HG02885 (cell line): ENCODE data around the gene ZNF618.
"Not testable (repeated sequence)": the region's sequence is repeated elsewhere in the genome, so short reads cannot be mapped to it uniquely, and the experiment has no call there.

Experiments used
- ATAC-seq: cut with Tn5 transposase; IDR thresholded peaks from one replicate; pipeline ENCODE4 v1.9.1; 2021; ENCODE audit warnings: mild to moderate bottlenecking; ENCODE audit not compliant: unreplicated experiment, poor library complexity

The ZNF618 gene

GRCh38 chr9:114031948-114032840 is 156.1 kb downstream of the ZNF618 start:
- no peak for ATAC-seq

DNA sequence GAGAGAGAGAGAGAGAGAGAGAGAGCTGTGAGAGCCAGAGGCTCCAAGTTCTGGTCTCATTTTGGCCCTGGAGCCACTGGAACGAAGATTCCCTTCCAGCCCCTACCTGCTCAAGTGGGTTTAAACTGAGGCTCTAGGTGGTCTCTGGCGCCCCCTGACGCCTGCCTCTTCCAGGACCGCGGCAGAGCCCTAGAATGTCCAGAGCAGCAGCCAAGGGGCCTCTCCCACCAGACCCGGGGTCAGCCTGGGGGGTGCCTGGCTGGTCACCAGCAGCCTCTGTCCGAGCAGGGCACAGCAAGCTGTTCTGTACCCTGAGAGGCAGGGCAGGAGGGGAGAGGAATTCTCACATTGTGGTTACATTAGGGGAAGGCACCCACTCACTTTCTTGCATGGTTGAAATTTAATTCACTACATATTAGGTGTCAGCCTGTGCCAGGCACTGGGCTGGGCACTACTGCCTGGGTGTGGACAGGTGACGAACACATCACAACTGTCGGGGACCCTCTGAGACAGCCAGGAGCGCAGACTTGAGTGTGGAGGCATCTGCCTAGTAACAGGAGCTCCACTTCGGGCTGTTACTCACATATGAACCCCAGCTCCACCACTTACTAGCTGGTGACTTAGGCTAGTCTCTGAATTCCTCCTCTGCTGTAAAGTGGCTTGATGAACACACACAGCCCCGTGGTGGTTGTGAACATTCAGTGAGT is 157.4 kb downstream of the ZNF618 start:
- no peak for ATAC-seq

DNA sequence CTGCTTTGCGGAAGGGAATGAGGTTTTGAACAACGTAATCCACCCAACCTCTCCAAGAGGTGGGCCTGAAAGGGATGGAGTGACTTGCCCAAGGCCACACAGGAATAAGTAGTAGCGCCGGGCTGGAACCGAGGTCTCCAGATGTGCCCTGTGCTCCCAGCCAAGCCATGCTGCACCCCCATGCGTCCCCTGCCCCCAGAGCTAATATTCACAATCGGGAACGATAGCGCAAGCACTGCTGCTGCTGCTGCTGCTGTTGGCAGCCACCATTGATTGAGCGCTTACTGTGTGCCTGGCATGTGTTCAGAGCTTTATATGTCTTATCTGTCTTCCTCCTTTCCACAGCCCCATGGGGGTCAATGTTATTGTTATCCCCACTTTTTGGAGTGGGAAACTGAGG is 158.1 kb downstream of the ZNF618 start:
- no peak for ATAC-seq

DNA sequence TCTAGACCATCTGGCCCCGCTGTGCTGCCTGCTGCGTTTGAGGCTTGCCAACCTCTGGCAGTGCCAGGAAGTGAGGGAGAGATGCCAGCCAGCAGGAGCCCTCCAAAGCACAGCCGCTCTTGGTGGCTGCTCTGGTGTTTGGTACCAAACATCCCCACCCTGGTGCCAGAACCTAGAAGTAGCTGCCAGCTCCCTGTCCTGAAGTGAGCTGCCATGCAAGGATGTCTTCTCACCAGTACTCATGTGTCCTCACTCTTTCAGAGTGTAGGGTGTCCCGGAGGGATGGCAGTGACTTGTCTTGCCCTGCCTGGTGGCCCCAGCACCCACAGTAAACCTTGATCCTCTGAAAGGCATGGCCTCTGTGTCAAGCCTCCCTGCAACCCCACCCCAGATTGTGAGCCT is 158.6 kb downstream of the ZNF618 start:
- no peak for ATAC-seq

- ATAC-seq, result no peak
Observed at GRCh38 chr9:114035221-114035844, 159.2 kb downstream of the ZNF618 start.

DNA sequence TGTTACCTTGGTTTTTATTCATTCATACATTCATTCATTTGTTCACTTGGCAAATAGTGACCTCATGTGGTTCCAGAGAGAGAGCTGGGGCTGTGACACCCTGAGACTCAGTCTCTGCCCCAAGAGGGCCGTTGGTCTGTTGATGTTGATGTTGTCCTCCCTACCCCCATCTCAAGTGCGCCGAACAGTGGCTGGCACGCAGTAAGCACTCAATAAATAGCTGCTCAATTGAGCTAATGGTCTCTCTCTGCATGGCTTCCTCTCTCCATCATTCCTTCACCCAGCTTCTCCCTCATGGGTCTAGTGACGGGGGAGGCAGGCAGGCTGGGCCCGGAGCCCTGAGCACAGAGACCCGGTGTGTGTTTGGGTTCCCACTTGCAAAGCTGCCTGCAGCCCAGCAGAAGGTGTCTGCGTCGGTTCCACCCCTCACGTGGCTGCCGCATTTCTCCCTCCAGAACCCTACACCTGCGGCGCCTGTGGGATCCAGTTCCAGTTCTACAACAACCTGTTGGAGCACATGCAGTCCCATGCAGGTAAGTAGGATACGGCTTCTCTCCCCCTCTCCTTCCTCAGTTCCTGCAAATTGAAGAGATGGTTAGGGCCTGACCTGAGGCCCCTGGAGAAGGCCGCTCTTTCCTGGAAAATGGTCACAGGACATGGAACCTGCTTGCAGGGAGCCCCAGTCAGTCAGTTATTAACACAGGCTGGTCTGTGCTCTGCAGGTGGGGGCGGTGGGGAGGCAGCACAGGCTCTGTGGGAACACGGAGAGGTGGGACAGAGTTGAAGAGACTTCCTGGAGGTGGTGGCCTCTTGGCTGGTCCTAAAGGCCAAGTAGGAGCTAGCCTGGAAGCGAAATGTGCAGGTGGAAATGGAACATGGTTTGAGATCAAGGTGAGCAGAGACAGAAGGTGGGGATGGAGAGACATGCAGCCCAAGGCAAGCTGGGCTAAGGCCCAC is 160.0 kb downstream of the ZNF618 start:
- no peak for ATAC-seq

DNA sequence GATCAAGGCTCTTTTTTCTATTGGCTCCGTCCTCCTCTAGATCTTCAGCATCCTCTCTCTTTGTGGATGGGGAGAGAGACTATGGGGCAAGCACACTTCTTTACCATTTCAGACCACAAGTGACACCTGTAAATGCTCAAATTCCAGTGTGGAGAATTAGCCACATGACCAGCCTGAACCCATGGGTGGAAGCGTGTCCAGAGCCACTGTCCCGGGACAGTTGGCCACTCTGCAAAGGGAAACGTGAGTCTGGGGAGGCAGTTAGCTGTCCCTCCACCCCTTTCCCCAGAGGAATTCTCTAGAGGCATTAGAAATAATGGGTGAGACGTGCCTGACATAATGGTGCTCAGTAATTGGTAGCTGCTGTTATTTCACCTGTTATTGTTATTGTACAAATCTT is 161.1 kb downstream of the ZNF618 start:
- no peak for ATAC-seq

- ATAC-seq, result no peak
Observed at GRCh38 chr9:114037961-114038723, 162.0 kb downstream of the ZNF618 start.

- no peak for ATAC-seq
Observed at GRCh38 chr9:114038724-114039313, 162.7 kb downstream of the ZNF618 start.

DNA sequence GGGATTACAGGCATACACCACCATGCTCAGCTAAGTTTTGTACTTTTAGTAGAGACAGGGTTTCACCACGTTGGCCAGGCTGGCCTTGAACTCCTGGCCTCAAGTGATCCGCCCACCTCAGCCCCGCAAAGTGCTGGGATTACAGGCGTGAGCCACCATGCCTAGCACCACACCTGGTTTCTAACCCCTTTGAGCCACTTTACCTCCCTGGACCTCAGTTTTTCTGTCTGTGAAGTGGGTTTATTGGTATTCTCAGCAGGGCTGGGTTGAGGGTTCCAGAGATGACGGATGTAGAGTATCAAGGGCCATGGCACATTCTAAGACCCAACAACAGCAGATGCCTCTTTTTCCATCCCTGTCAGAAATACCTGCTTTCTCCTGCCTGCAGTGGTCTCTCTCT is 163.4 kb downstream of the ZNF618 start:
- no peak for ATAC-seq

- ATAC-seq, result not testable (repeated sequence)
Observed at GRCh38 chr9:114043660-114044059, 167.6 kb downstream of the ZNF618 start.

DNA sequence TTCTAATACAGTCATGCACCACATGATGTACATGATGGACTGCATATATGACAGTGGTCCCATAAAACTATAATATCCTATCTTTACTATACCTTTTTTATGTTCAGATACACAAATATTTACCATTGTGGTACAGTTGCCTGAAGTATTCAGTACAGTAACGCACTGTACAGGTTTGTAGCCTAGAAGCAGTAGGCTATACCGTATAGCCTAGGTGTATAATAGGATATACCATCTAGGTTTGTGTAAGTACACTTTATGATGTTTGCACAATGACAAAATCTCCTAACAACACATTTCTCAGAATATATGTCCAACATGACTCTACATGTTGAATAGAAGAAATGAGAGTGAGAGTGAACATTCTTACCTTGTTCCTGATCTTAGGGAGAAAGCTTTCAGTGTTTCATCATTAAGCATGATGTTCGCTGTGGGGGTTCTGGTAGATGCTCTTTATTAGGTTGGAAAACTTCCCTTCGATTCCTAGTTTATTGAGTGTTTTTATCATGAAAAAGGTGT is 170.2 kb downstream of the ZNF618 start:
- no peak for ATAC-seq

GRCh38 chr9:114046875-114047274 is 170.8 kb downstream of the ZNF618 start:
- ATAC-seq, result no peak

- no peak for ATAC-seq
Observed at GRCh38 chr9:114047717-114048116, 171.6 kb downstream of the ZNF618 start.

GRCh38 chr9:114048533-114049415 is 172.7 kb downstream of the ZNF618 start:
- no peak for ATAC-seq

- ATAC-seq, result no peak
Observed at GRCh38 chr9:114049441-114050225, 173.5 kb downstream of the ZNF618 start.

DNA sequence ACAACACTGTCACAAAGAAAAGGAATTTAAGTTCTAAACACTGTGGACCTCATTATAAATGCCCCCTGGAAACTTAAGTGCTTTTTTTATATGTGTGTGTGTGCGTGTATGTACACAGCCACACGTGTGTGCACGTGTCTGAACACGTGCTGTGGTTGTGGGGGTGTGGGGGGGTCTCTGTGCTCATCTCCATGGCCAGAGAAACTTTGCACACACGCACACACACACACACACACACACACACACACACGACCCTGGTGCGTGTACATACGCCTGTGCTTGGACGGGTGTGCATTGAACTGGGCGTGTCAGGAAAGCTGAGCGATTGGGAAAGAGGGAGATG is 174.1 kb downstream of the ZNF618 start:
- ATAC-seq, result no peak
